ENCODE results near the gene SLC2A13.

The SLC2A13 gene

DNA sequence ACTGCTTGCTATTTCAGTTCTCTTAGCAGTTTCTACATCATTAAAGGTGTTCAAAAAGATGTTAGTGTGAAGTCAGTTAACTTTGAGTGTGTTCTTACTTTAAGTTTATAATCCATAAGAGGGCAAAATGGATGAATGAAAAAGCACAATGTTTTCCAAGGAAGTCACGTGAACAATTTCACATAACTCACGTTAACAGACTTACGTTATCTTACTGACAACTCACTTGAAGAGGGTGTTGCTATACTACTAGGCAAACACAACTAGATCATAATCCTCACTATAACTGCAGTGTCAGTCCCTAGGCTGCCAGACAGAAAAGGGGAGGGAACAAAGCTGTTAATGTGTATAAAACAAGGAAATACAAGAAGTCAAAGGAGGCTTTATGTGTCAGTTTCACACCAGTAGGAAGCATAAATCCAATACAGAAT lies 6.4 kb downstream of the SLC2A13 start (continued):
- no peak for TF ChIP-seq ZNF324 (tag by site-specific recombination; IDR thresholded peaks at IDR 0.05)
- peak; percentile 48; the same call in 1 of the 2 replicates for TF ChIP-seq MZF1 (tag by site-specific recombination; IDR thresholded peaks at IDR 0.05; ENCODE audit: borderline replicate concordance)
- no peak for TF ChIP-seq ZNF830 (tag by site-specific recombination; IDR thresholded peaks at IDR 0.05; ENCODE audit: low read depth)
- TF ChIP-seq RBAK (tag by site-specific recombination; IDR thresholded peaks at IDR 0.05) = no peak
- no peak for TF ChIP-seq KLF1 (tag by site-specific recombination; IDR thresholded peaks at IDR 0.05)
- TF ChIP-seq, protein P1, sequence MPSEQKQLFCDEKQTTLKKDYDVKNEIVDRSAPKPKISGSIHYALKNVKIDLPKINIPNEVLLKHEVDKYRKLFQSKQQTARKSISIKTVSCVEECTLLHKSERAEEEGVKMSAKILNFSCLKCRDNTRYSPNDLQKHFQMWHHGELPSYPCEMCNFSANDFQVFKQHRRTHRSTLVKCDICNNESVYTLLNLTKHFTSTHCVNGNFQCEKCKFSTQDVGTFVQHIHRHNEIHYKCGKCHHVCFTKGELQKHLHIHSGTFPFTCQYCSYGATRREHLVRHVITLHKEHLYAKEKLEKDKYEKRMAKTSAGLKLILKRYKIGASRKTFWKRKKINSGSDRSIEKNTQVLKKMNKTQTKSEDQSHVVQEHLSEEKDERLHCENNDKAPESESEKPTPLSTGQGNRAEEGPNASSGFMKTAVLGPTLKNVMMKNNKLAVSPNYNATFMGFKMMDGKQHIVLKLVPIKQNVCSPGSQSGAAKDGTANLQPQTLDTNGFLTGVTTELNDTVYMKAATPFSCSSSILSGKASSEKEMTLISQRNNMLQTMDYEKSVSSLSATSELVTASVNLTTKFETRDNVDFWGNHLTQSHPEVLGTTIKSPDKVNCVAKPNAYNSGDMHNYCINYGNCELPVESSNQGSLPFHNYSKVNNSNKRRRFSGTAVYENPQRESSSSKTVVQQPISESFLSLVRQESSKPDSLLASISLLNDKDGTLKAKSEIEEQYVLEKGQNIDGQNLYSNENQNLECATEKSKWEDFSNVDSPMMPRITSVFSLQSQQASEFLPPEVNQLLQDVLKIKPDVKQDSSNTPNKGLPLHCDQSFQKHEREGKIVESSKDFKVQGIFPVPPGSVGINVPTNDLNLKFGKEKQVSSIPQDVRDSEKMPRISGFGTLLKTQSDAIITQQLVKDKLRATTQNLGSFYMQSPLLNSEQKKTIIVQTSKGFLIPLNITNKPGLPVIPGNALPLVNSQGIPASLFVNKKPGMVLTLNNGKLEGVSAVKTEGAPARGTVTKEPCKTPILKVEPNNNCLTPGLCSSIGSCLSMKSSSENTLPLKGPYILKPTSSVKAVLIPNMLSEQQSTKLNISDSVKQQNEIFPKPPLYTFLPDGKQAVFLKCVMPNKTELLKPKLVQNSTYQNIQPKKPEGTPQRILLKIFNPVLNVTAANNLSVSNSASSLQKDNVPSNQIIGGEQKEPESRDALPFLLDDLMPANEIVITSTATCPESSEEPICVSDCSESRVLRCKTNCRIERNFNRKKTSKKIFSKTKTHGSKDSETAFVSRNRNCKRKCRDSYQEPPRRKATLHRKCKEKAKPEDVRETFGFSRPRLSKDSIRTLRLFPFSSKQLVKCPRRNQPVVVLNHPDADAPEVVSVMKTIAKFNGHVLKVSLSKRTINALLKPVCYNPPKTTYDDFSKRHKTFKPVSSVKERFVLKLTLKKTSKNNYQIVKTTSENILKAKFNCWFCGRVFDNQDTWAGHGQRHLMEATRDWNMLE (tag by site-specific recombination; conservative IDR thresholded peaks at IDR 0.05; ENCODE audit: low read depth) = 0 out of 2 replicates have a peak, but pooled peaks have one; percentile 15
- TF ChIP-seq ZNF555 (tag by site-specific recombination; conservative IDR thresholded peaks at IDR 0.05) = no peak
- no peak for TF ChIP-seq ZNF529 (tag by site-specific recombination; IDR thresholded peaks at IDR 0.05; ENCODE audit: insufficient replicate concordance)
- no peak for TF ChIP-seq OVOL3 (tag by site-specific recombination; IDR thresholded peaks at IDR 0.05)
- no peak for TF ChIP-seq ZNF112 (tag by site-specific recombination; IDR thresholded peaks at IDR 0.05)
- TF ChIP-seq HOXC10 (CRISPR knock-in tag; IDR thresholded peaks at IDR 0.05) = no peak

DNA sequence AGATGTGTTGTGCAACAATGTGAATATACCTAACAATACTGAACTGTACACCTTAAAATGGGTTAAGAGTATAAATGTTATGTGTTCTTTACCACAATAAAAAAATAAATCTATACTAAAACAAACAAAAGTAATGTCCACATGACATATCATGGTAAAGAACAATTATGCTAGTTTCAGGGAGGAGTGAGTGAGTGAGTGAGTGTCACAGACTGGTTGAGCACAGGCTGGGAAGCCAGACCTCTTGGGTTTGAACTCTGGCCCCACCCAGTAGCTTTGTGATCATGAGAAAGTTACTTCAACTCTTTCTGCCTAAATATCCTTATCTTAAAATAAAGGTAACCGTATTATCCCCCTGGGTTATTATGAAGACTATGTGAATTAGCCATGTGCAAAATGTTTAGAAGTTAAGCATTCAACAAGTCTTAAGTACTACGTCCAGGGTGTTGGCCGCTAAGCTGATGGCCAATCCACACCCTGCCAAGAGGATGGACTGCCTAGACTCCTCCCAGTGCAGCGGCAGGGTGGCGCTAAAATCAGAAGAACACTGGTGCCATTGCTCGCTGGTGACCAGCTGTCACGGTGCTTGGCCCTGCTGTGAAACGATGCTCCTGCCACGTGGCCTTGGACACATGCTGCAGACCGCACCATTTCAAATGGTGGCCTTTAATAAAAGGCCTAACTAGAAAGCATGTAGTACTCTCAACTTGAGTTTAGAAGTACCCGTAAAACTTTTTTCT lies 7.3 kb downstream of the SLC2A13 start:
- ChIA-PET CTCF (no interaction called here), POLR2A (no interaction called here)
- peaks cover 0 to 2% of the 10 kb centered on the region in 2 experiments; a peak in 1 of 3 replicates for H3K36me3 ChIP-seq (ENCODE audit: control insufficient read depth in 2 of 2, insufficient read depth in 1 of 2, low read length in 2 of 2)
- no peaks in the 10 kb centered on the region for H3K9me3 ChIP-seq (ENCODE audit: control insufficient read depth, insufficient read depth, low read depth, low read length)
- H3K4me1 ChIP-seq (ENCODE audit: control insufficient read depth, insufficient read depth, low read length) = peaks cover 6% of the 10 kb centered on the region; the same call in 1 of the 2 replicates
- H3K27ac ChIP-seq (ENCODE audit: extremely low read depth, low read depth, low read length) = no peak overlapping the region
- no peak overlapping the region for H3K4me3 ChIP-seq (ENCODE audit: low read depth, low read length)
- TF ChIP-seq ZNF558 (tag by site-specific recombination; IDR thresholded peaks at IDR 0.05) = no peak
- TF ChIP-seq ZNF747 (tag by site-specific recombination; IDR thresholded peaks at IDR 0.05) = no peak
- TF ChIP-seq ZNF16 (tag by site-specific recombination; IDR thresholded peaks at IDR 0.05; ENCODE audit: low read depth) = no peak
- TF ChIP-seq ZNF776 (tag by site-specific recombination; IDR thresholded peaks at IDR 0.05; ENCODE audit: borderline replicate concordance) = no peak
- TF ChIP-seq ZBTB7A (tag by site-specific recombination; IDR thresholded peaks at IDR 0.05; ENCODE audit: low read depth) = no peak
- no peak for TF ChIP-seq ZNF580 (tag by site-specific recombination; IDR thresholded peaks at IDR 0.05)
- TF ChIP-seq ZSCAN30 (tag by site-specific recombination; IDR thresholded peaks at IDR 0.05) = no peak
- TF ChIP-seq, protein P1 (tag by site-specific recombination; conservative IDR thresholded peaks at IDR 0.05; ENCODE audit: low read depth) = no peak
- no peak for TF ChIP-seq ZNF223 (tag by site-specific recombination; IDR thresholded peaks at IDR 0.05)
- TF ChIP-seq ZNF239 (tag by site-specific recombination; IDR thresholded peaks at IDR 0.05) = no peak

Measured in HEK293 (cell line).